Transverse colon (tissue), 4 donors: ENCODE data around the gene LGR6. TPM values are rescaled to one million over a fixed set of nuclear protein-coding genes. Genes with fewer than 3 reads are reported as not detected.

Source experiments
- DNase-seq: peaks from one replicate; pipeline ENCODE4 v3.0.0-alpha.2; 2019
- H3K27ac ChIP-seq, 4 donors: fragments of 200-600 bp; sonication (generic); 2 replicates each; pipeline ENCODE4 v1.5.1; 2016 to 2018; ENCODE audit warnings: inconsistent platforms in 4 of 4
- H3K27me3 ChIP-seq: fragments of 200-600 bp; sonication (generic); 2 replicates; pipeline ENCODE4 v1.5.1; 2017; ENCODE audit warnings: inconsistent platforms
- H3K36me3 ChIP-seq, 4 donors: fragments of 200-600 bp; sonication (generic); 2 replicates each; pipeline ENCODE4 v1.5.1; 2017 to 2019; ENCODE audit warnings: inconsistent platforms in 4 of 4
- H3K4me1 ChIP-seq, 4 donors: fragments of 200-600 bp; sonication (generic); 2 replicates each; pipeline ENCODE4 v1.5.1; 2017 to 2020; ENCODE audit warnings: inconsistent platforms in 4 of 4
- H3K4me3 ChIP-seq, 4 donors: fragments of 200-600 bp; sonication (generic); 1 replicate in 1 of 4; 2 replicates in 3 of 4; pipeline versions ENCODE4 v1.5.1 to v1.6.1; 2017 to 2019; ENCODE audit warnings: inconsistent platforms in 4 of 4
- H3K9me3 ChIP-seq, 2 donors: fragments of 200-600 bp; sonication (generic); 2 replicates each; pipeline ENCODE4 v1.5.1; 2017 to 2019; ENCODE audit warnings: inconsistent platforms in 2 of 2
- CTCF ChIP-seq, 5 experiments: fragments of 200-600 bp in 3 of 5; fragments of 450-650 bp in 2 of 5; sonication (generic) in 3 of 5; IDR thresholded peaks; 1 replicate in 2 of 5; 2 replicates in 3 of 5; pipeline ENCODE4 v1.5.1; 2016 to 2017; ENCODE audit warnings: antibody characterized with exemption in 5 of 5, inconsistent platforms in 3 of 5, mild to moderate bottlenecking in 2 of 5, moderate library complexity in 1 of 5
- EP300 ChIP-seq: sonication (generic); formaldehyde crosslinking; IDR thresholded peaks from one replicate; pipeline ENCODE4 v1.6.1; 2017; ENCODE audit warnings: antibody characterized with exemption, low read depth
- POLR2A ChIP-seq: fragments of 450-650 bp; IDR thresholded peaks from one replicate; pipeline ENCODE4 v1.6.1; 2016; ENCODE audit warnings: antibody characterized with exemption, mild to moderate bottlenecking, moderate library complexity
- POLR2AphosphoS5 ChIP-seq, 3 donors: sonication (generic); formaldehyde crosslinking; IDR thresholded peaks; one replicate each; pipeline ENCODE4 v1.6.1; 2016; ENCODE audit warnings: antibody characterized with exemption in 3 of 3
- WGBS, 2 donors: methylation state at CpG; one replicate each; pipeline ENCODE4 v1.1.5; 2018; ENCODE audit warnings: low coverage in 1 of 2; 5-methylcytosine and 5-hydroxymethylcytosine counted together
- in situ Hi-C, 4 donors: fragments of 200-750 bp; cut with MboI; loops; one replicate each; pipeline versions ENCODE4 v1.15.0 to v1.15.1; 2017; ENCODE audit warnings: low sequenced_read_pairs in 3 of 4, low pct_ligation_motif_present in 1 of 4, low pct_unique_long_range_greater_than_20kb in 1 of 4
- intact Hi-C: fragments of 100-400 bp; cut with DNase I; formaldehyde crosslinking; loops from one replicate; pipeline ENCODE4 v1.15.1; 2023; ENCODE audit warnings: low total_unique reads
- total RNA-seq, 4 donors: library from RNA; depleted of rRNA; stranded (reverse); fragments of >200 nt; gene quantifications; one replicate each; pipeline ENCODE4 v1.1.0, GENCODE V29; 2016

The LGR6 gene
- total RNA-seq, 4 donors from 2014 or later: 0.41 to 1.6 TPM; not detected in 2

- no peak for DNase-seq
- Histone ChIP-seq H3K4me1 (no peaks in the 10 kb centered on the region), H3K4me3 (no peak overlapping the region), H3K27ac (no peak overlapping the region), H3K36me3 (no peaks in the 10 kb centered on the region), H3K9me3 (no peaks in the 10 kb centered on the region), H3K27me3 (no peaks in the 10 kb centered on the region)
- intact Hi-C loops: no loop called here
- TF ChIP-seq POLR2A (no peak), EP300 (no peak), CTCF (IDR thresholded peaks at IDR 0.05) (no peak), POLR2AphosphoS5 (IDR thresholded peaks at IDR 0.05) (no peak)
- in situ Hi-C loops: no loop called here
These were observed 163.9 kb downstream of the LGR6 start for GRCh38 chr1:202357506-202357905.

DNA sequence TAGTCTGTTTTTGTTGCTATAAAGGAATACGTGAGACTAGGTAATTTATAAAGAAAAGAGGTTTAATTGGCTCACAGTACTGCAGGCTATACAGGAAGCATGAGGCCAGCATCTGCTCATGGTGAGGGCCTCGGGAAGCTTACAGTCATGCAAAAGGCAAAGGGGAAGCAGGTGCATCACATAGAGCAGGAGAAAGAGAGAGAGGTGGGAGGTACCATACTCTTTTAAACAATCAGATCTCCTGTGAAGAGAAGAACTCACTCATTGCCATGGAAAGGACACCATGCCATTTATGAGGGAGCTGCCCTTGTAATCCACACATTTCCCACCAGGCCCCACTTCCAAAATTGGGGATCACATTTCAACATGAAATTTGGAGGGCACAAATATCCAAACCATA, 167.6 kb downstream of the LGR6 start:
- Histone ChIP-seq H3K27ac (no peak overlapping the region), H3K9me3 (no peaks in the 10 kb centered on the region), H3K36me3 (no peaks in the 10 kb centered on the region), H3K4me1 (no peaks in the 10 kb centered on the region), H3K27me3 (no peaks in the 10 kb centered on the region), H3K4me3 (no peak overlapping the region)
- in situ Hi-C loops (no loop called here), intact Hi-C loops (no loop called here)
- 83 to 91% methylated on average over 1 to 2 of the region's 2 CpGs for WGBS, 2 donors
- TF ChIP-seq POLR2A (no peak), CTCF (IDR thresholded peaks at IDR 0.05) (no peak), EP300 (no peak), POLR2AphosphoS5 (IDR thresholded peaks at IDR 0.05) (no peak)
- no peak for DNase-seq

DNA sequence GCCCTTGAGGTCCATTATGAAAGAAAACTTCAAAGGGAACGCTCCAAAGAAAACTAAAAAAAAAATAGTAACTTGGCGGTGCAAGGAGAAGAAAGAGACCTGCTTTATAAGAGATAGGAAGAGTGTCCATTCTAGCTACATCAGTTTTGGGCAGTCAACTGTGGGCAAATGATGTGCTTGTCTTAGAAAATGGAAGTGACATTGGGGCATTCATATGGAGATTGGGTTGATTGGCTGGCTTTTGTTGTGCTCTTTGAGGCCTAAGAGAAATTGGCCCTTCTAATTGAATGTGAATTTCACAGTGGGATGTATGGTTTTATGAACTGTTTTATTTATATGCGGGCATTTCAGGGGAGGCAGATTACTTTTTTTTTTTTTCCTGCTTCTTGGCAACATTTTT, 168.1 kb downstream of the LGR6 start:
- in situ Hi-C loops (no loop called here), intact Hi-C loops (no loop called here)
- H3K4me1 ChIP-seq: no peaks in the 10 kb centered on the region
- DNase-seq: no peak
- no peak overlapping the region for H3K27ac ChIP-seq
- H3K4me3 ChIP-seq: no peak overlapping the region
- TF ChIP-seq EP300: no peak
- no peak for TF ChIP-seq POLR2AphosphoS5 (IDR thresholded peaks at IDR 0.05)
- no peak for TF ChIP-seq POLR2A
- TF ChIP-seq CTCF (IDR thresholded peaks at IDR 0.05): no peak
- H3K9me3 ChIP-seq: no peaks in the 10 kb centered on the region
- 93 to 94% methylated on average over 3 of the region's 3 CpGs for WGBS, 2 donors
- no peaks in the 10 kb centered on the region for H3K27me3 ChIP-seq
- no peaks in the 10 kb centered on the region for H3K36me3 ChIP-seq

DNA sequence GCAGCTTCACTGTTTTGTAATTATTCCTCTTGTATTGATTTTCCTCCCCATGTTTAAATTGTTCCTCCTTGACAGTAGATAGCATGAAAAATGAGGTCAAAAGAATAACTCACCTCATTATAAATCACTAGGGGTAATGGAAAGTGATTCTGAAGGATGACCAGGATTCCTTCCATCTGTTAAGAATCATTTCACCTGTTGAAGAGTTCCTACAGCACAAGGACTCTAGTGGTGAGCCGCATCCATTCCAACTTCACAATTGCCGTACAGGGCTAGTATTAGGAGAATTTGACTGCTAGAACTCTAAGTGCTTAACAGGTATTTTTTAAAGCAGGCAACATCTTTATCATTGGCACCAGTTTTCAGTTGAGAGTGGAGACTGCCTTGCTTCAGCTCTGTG, 168.6 kb downstream of the LGR6 start:
- TF ChIP-seq EP300: no peak
- WGBS, 2 donors: 96 to 100% methylated on average over 2 of the region's 2 CpGs
- Histone ChIP-seq H3K27ac (no peak overlapping the region), H3K36me3 (no peaks in the 10 kb centered on the region), H3K9me3 (no peaks in the 10 kb centered on the region), H3K4me1 (no peaks in the 10 kb centered on the region), H3K27me3 (no peaks in the 10 kb centered on the region), H3K4me3 (no peak overlapping the region)
- in situ Hi-C loops: no loop called here
- intact Hi-C loops: no loop called here
- DNase-seq: no peak

- Histone ChIP-seq H3K9me3 (no peaks in the 10 kb centered on the region), H3K4me3 (no peak overlapping the region), H3K27me3 (no peaks in the 10 kb centered on the region), H3K27ac (no peak overlapping the region), H3K4me1 (no peaks in the 10 kb centered on the region), H3K36me3 (no peaks in the 10 kb centered on the region)
- in situ Hi-C loops: no loop called here
- no peak for DNase-seq
- TF ChIP-seq EP300 (no peak), POLR2A (no peak), CTCF (IDR thresholded peaks at IDR 0.05) (no peak), POLR2AphosphoS5 (IDR thresholded peaks at IDR 0.05) (no peak)
- WGBS, 2 donors: 65 to 84% methylated on average over 3 to 4 of the region's 4 CpGs
- intact Hi-C loops: no loop called here
These were observed 171.7 kb downstream of the LGR6 start for GRCh38 chr1:202365092-202365815.
